MM.1S (cell line): ENCODE data around the gene GRB7.

ENCODE experiments used
- CTCF ChIP-seq: fragments of 300-600 bp; sonication (generic); IDR thresholded peaks from 2 replicates; pipeline ENCODE4 v1.5.1; 2016; ENCODE audit warnings: antibody characterized with exemption, low read length, mixed read lengths
- EZH2 ChIP-seq: fragments of 300-600 bp; sonication (generic); optimal IDR thresholded peaks from 2 replicates; pipeline ENCODE3; 2017; ENCODE audit warnings: low read depth, mild to moderate bottlenecking, antibody characterized with exemption, low read length, mixed read lengths
- EZH2phosphoT487 ChIP-seq: fragments of 300-600 bp; sonication (generic); IDR thresholded peaks from 2 replicates; pipeline ENCODE4 v1.6.1; 2018; ENCODE audit warnings: antibody characterized with exemption, low read length

DNA sequence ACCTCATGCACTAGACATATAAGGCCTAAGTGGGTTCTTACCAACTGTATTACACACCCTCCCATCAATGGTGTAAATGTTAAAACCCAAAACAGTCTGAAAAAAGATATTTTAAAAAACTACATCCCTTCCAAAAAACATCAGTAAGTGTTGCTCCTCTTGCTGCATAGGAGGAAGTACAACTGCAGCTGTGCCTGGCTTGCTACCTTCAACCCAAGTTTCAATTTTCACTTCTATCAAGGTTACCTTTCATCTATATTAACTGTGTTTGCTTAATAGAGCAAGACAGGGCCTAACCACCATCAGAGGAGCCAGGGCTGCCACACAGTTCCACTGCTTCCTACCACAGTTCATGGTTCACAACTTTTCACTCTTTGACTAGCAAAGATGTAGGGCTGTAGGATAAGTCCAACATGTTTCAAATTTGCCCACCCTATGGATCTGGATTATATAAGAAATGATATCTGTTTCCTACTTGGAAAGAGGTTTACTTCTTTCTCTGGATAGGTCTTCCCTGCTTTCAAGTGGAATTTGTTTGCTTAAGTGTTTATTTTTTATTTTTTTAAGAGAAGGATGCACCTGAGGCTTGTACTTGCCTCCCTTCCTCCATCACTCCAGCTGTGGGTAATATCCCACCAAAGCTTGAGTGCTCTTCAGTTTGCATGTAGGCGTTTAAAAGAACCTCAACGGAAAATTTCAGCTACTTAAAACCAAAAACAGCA is 56.7 kb downstream of the GRB7 start:
- TF ChIP-seq CTCF (no peak), EZH2phosphoT487 (no peak), EZH2 (no peak)
